HepG2 (cell line): Measurements from ENCODE around the gene MS4A7.

Source experiments
- MAFK ChIP-seq, 2 experiments: IDR thresholded peaks in 1 of 2; conservative IDR thresholded peaks in 1 of 2; 2 replicates each; pipeline ENCODE4 v1.6.1; 2011; ENCODE audit warnings: improper control_type of control experiment in 2 of 2, low read length in 2 of 2
- POLR2A ChIP-seq, 2 experiments: IDR thresholded peaks; 2 replicates each; pipeline ENCODE4 v1.6.1; 2011; ENCODE audit warnings: low read depth in 2 of 2, low read length in 2 of 2, mild to moderate bottlenecking in 1 of 2, moderate library complexity in 1 of 2; ENCODE audit not compliant: insufficient read depth in 1 of 2
- REL ChIP-seq: sonication (generic); formaldehyde crosslinking; conservative IDR thresholded peaks from 2 replicates; pipeline ENCODE4 v1.8.0; 2022; ENCODE audit warnings: mild to moderate bottlenecking, missing genetic modification reagents, moderate library complexity
- ZBTB1 ChIP-seq: sonication (generic); formaldehyde crosslinking; IDR thresholded peaks from 2 replicates; pipeline ENCODE4 v1.4.0; 2020; ENCODE audit warnings: missing genetic modification reagents, borderline replicate concordance
- ZBTB20 ChIP-seq: sonication (generic); formaldehyde crosslinking; IDR thresholded peaks from 2 replicates; pipeline ENCODE4 v1.8.1; 2023; ENCODE audit warnings: missing genetic modification reagents, low read depth, mild to moderate bottlenecking, borderline replicate concordance
- ZNF7 ChIP-seq: IDR thresholded peaks from 2 replicates; pipeline ENCODE4 v1.6.1; 2016; ENCODE audit warnings: missing biosample characterization, missing genetic modification reagents
- TF ChIP-seq, protein P1 (sequence below): sonication (generic); formaldehyde crosslinking; IDR thresholded peaks from 2 replicates; pipeline ENCODE4 v1.5.0; 2020; ENCODE audit warnings: mild to moderate bottlenecking, missing genetic modification reagents, moderate library complexity
- TF ChIP-seq, protein P2 (sequence below): sonication (generic); formaldehyde crosslinking; IDR thresholded peaks from 2 replicates; pipeline ENCODE4 v1.4.0; 2020; ENCODE audit warnings: missing genetic modification reagents, borderline replicate concordance

DNA sequence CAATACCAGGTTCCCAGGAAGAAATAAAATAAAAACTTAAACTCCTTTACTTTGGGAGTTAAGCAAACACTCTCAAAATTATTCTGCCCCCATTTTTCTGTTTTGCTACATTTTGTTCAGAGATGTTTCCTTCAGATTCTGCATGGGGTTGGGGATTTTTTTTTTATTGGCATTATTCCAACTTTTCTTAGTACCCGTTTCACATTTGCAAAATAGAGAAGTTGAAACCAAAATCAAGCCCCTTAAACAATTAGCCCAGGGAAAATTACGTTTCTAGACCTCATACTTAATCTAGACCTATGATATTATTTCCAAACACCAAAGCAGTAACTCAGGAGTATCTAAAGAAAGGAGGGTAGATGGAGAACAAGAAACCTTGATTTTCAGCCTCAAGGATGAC, 20.6 kb upstream of the MS4A7 start:
- TF ChIP-seq MAFK (conservative IDR thresholded peaks at IDR 0.05 in 1 of 2, IDR thresholded peaks at IDR 0.05 in 1 of 2; ENCODE audit: low read length in 2 of 2), result no peak
- no peak for TF ChIP-seq ZNF7 (CRISPR knock-in tag)
- no peak for TF ChIP-seq REL (CRISPR knock-in tag)
- TF ChIP-seq POLR2A (IDR thresholded peaks at IDR 0.05; ENCODE audit: insufficient read depth in 1 of 2, low read depth in 2 of 2, low read length in 2 of 2), result no peak
- TF ChIP-seq ZBTB1, result no peak
- no peak for TF ChIP-seq ZBTB20 (CRISPR knock-in tag)
- TF ChIP-seq, protein P1, sequence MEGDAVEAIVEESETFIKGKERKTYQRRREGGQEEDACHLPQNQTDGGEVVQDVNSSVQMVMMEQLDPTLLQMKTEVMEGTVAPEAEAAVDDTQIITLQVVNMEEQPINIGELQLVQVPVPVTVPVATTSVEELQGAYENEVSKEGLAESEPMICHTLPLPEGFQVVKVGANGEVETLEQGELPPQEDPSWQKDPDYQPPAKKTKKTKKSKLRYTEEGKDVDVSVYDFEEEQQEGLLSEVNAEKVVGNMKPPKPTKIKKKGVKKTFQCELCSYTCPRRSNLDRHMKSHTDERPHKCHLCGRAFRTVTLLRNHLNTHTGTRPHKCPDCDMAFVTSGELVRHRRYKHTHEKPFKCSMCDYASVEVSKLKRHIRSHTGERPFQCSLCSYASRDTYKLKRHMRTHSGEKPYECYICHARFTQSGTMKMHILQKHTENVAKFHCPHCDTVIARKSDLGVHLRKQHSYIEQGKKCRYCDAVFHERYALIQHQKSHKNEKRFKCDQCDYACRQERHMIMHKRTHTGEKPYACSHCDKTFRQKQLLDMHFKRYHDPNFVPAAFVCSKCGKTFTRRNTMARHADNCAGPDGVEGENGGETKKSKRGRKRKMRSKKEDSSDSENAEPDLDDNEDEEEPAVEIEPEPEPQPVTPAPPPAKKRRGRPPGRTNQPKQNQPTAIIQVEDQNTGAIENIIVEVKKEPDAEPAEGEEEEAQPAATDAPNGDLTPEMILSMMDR (CRISPR knock-in tag), result no peak
- TF ChIP-seq, protein P2, sequence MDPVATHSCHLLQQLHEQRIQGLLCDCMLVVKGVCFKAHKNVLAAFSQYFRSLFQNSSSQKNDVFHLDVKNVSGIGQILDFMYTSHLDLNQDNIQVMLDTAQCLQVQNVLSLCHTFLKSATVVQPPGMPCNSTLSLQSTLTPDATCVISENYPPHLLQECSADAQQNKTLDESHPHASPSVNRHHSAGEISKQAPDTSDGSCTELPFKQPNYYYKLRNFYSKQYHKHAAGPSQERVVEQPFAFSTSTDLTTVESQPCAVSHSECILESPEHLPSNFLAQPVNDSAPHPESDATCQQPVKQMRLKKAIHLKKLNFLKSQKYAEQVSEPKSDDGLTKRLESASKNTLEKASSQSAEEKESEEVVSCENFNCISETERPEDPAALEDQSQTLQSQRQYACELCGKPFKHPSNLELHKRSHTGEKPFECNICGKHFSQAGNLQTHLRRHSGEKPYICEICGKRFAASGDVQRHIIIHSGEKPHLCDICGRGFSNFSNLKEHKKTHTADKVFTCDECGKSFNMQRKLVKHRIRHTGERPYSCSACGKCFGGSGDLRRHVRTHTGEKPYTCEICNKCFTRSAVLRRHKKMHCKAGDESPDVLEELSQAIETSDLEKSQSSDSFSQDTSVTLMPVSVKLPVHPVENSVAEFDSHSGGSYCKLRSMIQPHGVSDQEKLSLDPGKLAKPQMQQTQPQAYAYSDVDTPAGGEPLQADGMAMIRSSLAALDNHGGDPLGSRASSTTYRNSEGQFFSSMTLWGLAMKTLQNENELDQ (CRISPR knock-in tag), result no peak
